8988T (cell line): ENCODE data around the gene CCDC34.
"Not testable (repeated sequence)": the region's sequence is repeated elsewhere in the genome, so short reads cannot be mapped to it uniquely, and the experiment has no call there.

Source experiments
- DNase-seq: peaks from one replicate; pipeline ENCODE4 v3.0.0; 2011

The CCDC34 gene

GRCh38 chr11:27361649-27362431, 1.2 kb downstream of the CCDC34 start:
- no peak for DNase-seq

GRCh38 chr11:27358296-27358695, 4.7 kb downstream of the CCDC34 start:
- no peak for DNase-seq

DNA sequence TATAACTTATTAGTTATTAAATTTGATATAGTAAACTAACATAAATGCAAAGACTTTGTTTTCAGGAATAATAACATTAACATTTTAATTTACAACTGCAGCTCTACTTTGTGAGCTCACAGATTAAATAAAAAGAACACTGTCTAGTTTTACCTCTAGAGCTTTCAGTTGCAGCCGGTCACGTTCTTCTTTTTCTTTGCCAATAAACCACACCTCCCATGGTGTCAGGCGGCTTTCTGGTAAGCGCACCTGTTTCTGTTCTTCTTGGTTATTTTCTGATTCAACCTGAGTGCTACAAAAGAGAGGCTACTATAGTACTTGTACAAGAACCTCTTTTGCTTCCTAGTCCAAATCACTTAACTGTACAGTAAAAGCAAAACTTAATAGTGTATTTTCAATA, 5.8 kb downstream of the CCDC34 start:
- no peak for DNase-seq

GRCh38 chr11:27356624-27357222, 6.3 kb downstream of the CCDC34 start:
- no peak for DNase-seq

- no peak for DNase-seq
Observed at GRCh38 chr11:27355575-27356104, 7.4 kb downstream of the CCDC34 start.

DNA sequence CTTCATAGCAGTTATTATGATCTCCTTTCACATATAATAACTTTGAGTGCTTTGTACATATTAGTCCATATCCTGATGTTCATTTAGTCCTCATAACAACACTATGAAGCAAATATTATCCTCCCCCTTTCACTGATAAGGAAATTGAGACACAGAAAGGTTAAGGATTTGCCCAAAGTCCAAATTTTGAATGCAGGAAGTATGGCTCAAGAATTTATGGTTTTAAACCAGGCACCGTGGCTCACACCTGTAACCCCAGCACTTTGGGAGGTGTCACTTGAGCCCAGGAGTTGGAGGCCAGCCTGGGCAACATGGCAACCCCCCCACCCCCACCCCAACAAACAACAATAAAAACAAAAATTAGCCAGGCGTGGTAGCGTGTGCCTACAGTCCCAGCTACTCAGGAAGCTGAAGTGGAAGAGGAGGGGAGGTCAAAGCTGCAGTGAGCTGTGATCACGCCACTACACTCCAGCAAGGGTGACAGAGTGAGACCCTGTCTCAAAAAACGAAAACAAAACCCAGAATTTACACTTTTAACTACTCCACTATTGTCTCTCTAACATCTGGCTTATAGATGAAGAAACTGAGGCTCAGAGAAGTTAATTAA, 8.6 kb downstream of the CCDC34 start:
- DNase-seq: no peak

- DNase-seq: no peak
Observed at GRCh38 chr11:27353593-27354358, 9.2 kb downstream of the CCDC34 start.

DNA sequence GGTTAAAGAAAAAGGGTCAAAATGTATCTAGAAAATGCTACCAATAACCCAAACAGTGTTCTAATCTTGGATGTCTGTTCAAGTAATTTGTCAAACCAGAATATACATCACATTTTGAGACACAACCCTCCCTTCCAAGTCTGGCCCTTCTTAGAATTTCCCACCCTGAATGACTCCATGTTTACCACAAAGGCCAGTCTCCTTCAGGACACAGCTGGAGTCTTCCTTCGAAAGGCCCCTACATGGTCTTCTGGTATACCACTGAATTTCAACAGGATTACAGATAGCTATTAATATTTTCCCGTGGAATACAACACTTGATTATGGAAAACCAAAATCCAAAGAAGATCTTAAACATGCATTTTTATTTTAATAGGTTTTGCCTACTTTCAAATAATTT, 10.2 kb downstream of the CCDC34 start:
- no peak for DNase-seq

- DNase-seq: no peak
Observed at GRCh38 chr11:27350511-27350910, 12.5 kb downstream of the CCDC34 start.

GRCh38 chr11:27349919-27350318, 13.1 kb downstream of the CCDC34 start:
- DNase-seq: no peak

DNA sequence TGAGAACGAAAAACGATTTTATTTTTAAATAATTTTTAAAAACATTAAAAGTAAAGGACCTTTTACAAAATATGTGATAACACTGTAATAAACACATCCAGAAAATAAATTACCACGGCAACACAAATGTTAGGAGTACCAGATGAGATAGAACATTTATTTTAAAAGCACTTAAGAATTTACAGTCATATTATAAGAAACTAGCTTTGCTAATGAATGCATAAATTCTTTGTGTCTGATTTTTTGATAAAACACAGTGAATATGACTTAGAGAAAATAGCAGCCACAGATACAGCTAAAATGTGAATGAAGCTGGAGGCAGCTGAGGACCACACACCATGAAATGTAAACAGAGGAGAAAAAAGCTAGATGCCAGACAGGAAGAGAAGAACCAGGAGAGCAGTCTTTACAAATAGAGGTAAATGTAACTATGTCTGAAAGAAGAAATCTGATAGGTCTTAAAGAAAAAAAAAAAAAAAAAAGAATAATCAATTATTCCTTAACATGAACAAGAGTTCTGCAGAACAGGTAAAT, 14.6 kb downstream of the CCDC34 start:
- DNase-seq: no peak

DNA sequence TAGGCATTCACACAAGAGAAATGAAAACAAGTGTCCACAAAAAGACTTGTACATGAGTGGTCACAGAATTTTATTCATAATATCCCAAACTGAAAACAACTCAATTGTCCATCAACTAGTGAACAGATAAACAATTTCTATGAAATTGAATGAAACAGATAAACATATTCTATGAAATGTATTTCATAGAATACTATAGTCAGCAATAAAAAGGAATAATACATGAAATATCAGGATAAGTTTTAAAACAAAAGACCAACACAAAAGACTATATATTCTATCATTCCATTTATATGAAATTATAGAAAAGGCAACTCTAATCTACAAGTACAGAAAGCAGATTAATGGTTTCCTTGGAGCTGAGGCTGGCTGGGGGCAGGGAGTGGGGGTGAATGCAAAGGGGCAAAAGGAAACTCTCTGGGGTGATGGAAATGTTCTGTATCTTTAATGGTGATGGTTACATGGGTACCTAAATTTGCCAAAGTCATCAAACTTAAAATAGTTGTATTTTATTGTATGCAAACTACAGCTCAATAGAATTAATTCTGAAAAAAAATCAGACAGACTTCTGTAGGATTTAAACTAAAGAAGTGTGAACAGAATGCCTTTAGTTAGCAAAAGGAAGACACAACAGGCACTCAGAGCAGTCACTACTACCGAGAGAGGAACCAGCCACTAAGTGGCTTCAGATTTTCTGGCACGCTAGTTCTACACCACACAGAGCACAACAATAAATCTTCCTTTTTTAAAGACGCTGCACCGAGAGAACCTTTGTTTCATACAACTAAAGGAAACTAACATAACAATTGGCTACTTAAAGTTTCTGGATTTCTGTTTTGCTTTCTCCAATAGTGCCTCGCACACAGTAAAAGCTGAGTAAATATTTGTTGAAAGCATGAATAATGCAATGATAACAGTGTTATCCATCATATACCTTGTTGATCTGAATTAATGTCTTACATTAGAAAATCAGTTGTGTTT, 15.4 kb downstream of the CCDC34 start:
- no peak for DNase-seq

GRCh38 chr11:27339941-27340340, 23.1 kb downstream of the CCDC34 start:
- no peak for DNase-seq

DNA sequence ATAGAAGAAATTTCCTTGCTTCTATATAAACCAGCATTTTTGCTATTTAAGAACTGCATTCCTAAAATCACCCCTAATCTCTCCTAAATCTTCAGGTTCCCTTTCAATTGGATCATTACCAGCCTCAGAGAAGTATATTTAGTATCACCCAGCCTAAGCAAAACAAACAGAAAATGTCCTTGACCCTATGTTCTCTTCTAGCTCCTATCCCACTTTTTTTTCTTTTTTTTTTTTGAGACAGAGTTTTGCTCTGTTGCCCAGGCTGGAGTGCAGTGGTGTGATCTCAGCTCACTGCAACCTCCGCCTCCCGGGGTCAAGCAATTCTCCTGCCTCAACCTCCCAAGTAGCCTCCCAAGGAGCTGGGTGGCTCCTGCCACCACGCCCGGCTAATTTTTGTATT, 28.3 kb downstream of the CCDC34 start:
- DNase-seq: not testable (repeated sequence)

DNA sequence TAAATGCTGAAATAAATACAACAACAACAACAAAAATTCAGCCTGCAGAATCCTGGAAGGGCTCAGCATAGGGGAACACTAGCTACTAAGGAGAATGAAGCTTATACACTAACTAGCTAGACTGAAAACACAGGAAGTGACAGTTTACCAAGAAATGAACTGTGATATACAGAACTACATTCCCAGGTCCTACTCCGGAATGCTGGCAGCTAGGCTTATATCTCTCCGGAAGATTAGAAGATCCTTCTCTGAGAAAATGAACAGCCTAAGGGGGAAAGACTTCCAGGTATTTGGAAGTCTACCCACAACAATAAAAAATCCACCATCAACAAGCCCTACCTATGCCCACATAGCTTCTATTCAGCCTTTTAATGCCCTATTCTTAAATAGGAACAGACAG, 31.0 kb downstream of the CCDC34 start:
- DNase-seq: no peak

DNA sequence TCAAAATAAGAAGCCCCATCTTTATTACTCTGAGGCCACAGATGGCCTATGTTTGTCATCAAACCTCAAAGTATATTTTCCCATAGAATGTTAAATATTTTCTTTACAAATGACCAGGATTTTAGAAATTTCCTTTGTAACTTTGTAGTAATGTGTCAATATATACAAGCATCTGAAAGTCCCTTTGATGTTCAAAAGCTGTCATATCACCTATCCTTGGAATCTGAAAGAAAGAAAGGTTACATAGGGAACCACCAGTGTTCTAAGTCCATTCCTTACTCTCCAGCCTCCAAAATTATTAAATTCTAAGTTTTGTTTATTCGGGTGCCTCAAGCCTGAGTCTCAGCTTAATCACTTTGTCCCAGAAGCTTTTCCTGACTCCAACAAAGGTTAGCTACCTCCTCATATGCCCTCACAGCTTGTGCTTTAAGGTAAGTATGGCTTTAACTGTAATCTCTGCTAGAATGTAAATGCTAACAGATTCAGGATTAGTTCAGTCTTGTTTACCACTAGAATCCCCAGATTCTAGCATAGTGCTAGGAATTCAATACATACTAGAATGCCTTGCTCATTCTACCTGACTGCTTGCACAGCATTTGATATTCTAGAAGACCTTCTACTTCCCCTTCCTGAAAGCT, 32.3 kb downstream of the CCDC34 start:
- DNase-seq: no peak

DNA sequence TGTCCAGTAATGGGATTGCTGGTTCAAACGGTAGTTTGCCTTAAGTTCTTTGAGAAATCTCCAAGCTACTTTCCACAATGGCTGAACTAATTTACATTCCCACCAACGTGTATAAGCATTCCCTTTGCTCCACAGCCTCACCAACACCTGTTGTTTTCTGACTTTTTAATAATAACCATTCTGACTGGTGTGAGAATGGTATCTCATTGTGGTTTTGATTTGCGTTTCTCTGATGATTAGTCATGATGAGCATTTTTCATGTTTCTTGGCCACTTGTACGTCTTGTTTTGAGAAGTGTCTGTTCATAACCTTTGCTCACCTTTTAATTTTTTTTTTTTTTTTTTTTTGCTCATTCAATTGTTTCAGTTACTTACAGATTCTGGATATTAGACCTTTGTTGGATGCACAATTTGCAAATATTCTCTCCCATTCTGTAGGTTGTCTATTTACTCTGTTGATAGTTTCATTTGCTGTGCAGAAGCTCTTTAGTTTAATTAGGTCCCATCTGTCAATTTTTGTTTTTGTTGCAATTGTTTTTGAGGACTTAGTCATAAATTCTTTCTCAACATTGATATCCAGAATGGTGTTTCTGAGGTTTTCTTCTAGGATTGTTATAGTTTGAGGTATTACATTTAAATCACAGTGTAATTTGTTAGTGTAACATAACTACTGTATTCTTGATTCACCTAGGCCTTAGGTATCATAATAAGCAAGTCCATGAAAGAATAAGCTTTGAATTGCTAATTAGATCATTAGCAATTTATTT, 33.0 kb downstream of the CCDC34 start:
- DNase-seq: no peak

- no peak for DNase-seq
Observed at GRCh38 chr11:27328614-27329013, 34.4 kb downstream of the CCDC34 start.

DNA sequence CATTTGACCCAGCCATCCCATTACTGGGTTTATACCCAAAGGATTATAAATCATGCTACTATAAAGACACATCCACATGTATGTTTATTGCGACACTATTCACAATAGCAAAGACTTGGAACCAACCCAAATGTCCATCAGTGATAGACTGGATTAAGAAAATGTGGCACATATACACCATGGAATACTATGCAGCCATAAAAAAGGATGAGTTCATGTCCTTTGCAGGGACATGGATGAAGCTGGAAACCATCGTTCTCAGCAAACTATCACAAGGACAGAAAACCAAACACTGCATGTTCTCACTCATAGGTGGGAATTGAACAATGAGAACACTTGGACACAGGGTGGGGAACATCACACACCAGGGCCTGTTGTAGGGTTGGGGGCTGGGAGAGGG, 36.0 kb downstream of the CCDC34 start:
- DNase-seq: not testable (repeated sequence)

DNA sequence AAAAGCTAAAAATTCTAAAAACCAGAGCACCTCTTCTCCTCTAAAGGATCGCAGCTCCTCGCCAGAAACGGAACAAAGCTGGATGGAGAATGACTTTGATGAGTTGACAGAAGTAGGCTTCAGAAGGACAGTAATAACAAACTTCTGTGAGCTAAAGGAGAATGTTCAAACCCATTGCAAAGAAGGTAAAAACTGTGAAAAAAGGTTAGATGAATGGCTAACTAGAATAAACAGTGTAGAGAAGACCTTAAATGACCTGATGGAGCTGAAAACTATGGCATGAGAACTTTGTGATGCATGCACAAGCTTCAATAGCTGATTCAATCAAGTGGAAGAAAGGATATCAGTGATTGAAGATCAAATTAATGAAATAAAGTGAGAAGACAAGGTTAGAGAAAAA, 40.8 kb downstream of the CCDC34 start:
- DNase-seq: not testable (repeated sequence)
